GM21515 (cell line): ENCODE results near the gene MYH14.

ENCODE experiments used
- ATAC-seq: cut with Tn5 transposase; IDR thresholded peaks from one replicate; pipeline ENCODE4 v1.9.1; 2021; ENCODE audit not compliant: unreplicated experiment

MYH14 gene

GRCh38 chr19:50255115-50255514 is 51.7 kb downstream of the MYH14 start:
- no peak for ATAC-seq

GRCh38 chr19:50257141-50257540 is 53.7 kb downstream of the MYH14 start:
- no peak for ATAC-seq

- ATAC-seq = no peak
Measured at GRCh38 chr19:50258918-50259372, 55.5 kb downstream of the MYH14 start.

GRCh38 chr19:50261446-50261970 is 58.1 kb downstream of the MYH14 start:
- ATAC-seq = no peak

- ATAC-seq = no peak
Measured at GRCh38 chr19:50263176-50263575, 59.8 kb downstream of the MYH14 start.

GRCh38 chr19:50264483-50265186 is 61.2 kb downstream of the MYH14 start:
- no peak for ATAC-seq

GRCh38 chr19:50266041-50266440 is 62.6 kb downstream of the MYH14 start:
- ATAC-seq = no peak

- ATAC-seq = no peak
Measured at GRCh38 chr19:50266896-50267295, 63.5 kb downstream of the MYH14 start.

GRCh38 chr19:50268041-50268440 is 64.6 kb downstream of the MYH14 start:
- ATAC-seq = no peak

- no peak for ATAC-seq
Measured at GRCh38 chr19:50268501-50268900, 65.1 kb downstream of the MYH14 start.

GRCh38 chr19:50269653-50270052 is 66.2 kb downstream of the MYH14 start:
- no peak for ATAC-seq

GRCh38 chr19:50272263-50272897 is 69.0 kb downstream of the MYH14 start:
- no peak for ATAC-seq

GRCh38 chr19:50273821-50274220 is 70.4 kb downstream of the MYH14 start:
- ATAC-seq = no peak

- no peak for ATAC-seq
Measured at GRCh38 chr19:50275577-50276368, 72.4 kb downstream of the MYH14 start.

GRCh38 chr19:50276370-50277063 is 73.1 kb downstream of the MYH14 start:
- ATAC-seq = no peak

GRCh38 chr19:50277966-50278580 is 74.7 kb downstream of the MYH14 start:
- no peak for ATAC-seq

GRCh38 chr19:50280074-50280473 is 76.7 kb downstream of the MYH14 start:
- ATAC-seq = no peak

- ATAC-seq = no peak
Measured at GRCh38 chr19:50280983-50281382, 77.6 kb downstream of the MYH14 start.

GRCh38 chr19:50281491-50281890 is 78.1 kb downstream of the MYH14 start:
- no peak for ATAC-seq

- ATAC-seq = no peak
Measured at GRCh38 chr19:50285833-50286232, 82.4 kb downstream of the MYH14 start.

- ATAC-seq = no peak
Measured at GRCh38 chr19:50286443-50286842, 83.0 kb downstream of the MYH14 start.
